ENCODE data around the gene EIF3B.

GRCh38 chr7:2336626-2337299 is 17.9 kb upstream of the EIF3B start:
- no peak for TF ChIP-seq POLR2AphosphoS5 (IDR thresholded peaks at IDR 0.05; ENCODE audit: low read depth, low read length)
- TF ChIP-seq REST (IDR thresholded peaks at IDR 0.05; ENCODE audit: insufficient read depth in 1 of 2, low read depth in 2 of 2, low read length in 2 of 2): no peak
- TF ChIP-seq SIN3A (IDR thresholded peaks at IDR 0.05; ENCODE audit: borderline replicate concordance, insufficient read depth, low read length): no peak

Measured in PFSK-1 (cell line).